BLaER1 treated with 17β-estradiol and CSF1 and Interleukin-3, amounts not matched to agents 10 nM and 100 nM (cell line): ENCODE results near the gene GNG2.
"Not testable (repeated sequence)": the region's sequence is repeated elsewhere in the genome, so short reads cannot be mapped to it uniquely, and the experiment has no call there.

Source experiments
- H3K27ac ChIP-seq, 11 experiments: shearing (Covaris generic); formaldehyde crosslinking; 2 replicates each; pipeline ENCODE4 v1.8.1; 2022
- H3K27me3 ChIP-seq, 11 experiments: shearing (Covaris generic); formaldehyde crosslinking; 2 replicates each; pipeline ENCODE4 v1.8.1; 2022
- H3K36me3 ChIP-seq, 11 experiments: shearing (Covaris generic); formaldehyde crosslinking; 2 replicates each; pipeline ENCODE4 v1.8.1; 2022
- H3K4me1 ChIP-seq, 10 experiments: shearing (Covaris generic); formaldehyde crosslinking; 2 replicates each; pipeline ENCODE4 v1.8.1; 2022
- H3K4me2 ChIP-seq, 11 experiments: shearing (Covaris generic); formaldehyde crosslinking; 2 replicates each; pipeline ENCODE4 v1.8.1; 2022
- H3K4me3 ChIP-seq, 10 experiments: shearing (Covaris generic); formaldehyde crosslinking; 2 replicates each; pipeline ENCODE4 v1.8.1; 2022
- H3K9ac ChIP-seq, 11 experiments: shearing (Covaris generic); formaldehyde crosslinking; 2 replicates each; pipeline ENCODE4 v1.8.1; 2022
- H3K9me3 ChIP-seq, 11 experiments: shearing (Covaris generic); formaldehyde crosslinking; replicated peaks in 1 of 11; 2 replicates each; pipeline ENCODE4 v1.8.1; 2022
- H4K20me1 ChIP-seq, 11 experiments: shearing (Covaris generic); formaldehyde crosslinking; 2 replicates each; pipeline ENCODE4 v1.8.1; 2022
- Cebpa-rat ChIP-seq, 11 experiments: shearing (Covaris generic); IDR thresholded peaks; 2 replicates each; pipeline ENCODE4 v1.8.1; 2022

The GNG2 gene

GRCh38 chr14:51884086-51884927 is 23.9 kb downstream of the GNG2 start:
- H3K4me3 ChIP-seq = peak overlapping the region in 6 of 10 experiments; percentile 2 to 37 (median 31); a peak in 9 of 20 replicates
- peaks cover 0 to 24% (median 11%) of the 10 kb centered on the region in 11 experiments; a peak in 12 of 22 replicates for H3K9me3 ChIP-seq
- peak overlapping the region; percentile 65 to 91 (median 82) for H3K4me2 ChIP-seq
- no peaks in the 10 kb centered on the region for H3K27me3 ChIP-seq
- H4K20me1 ChIP-seq = peaks cover 0 to 92% (median 0%) of the 10 kb centered on the region in 11 experiments; a peak in 3 of 22 replicates
- peak overlapping the region; percentile 15 to 83 (median 75); a peak in 20 of 22 replicates for H3K27ac ChIP-seq
- peaks cover 4 to 41% (median 23%) of the 10 kb centered on the region in 11 experiments; a peak in 18 of 22 replicates for H3K36me3 ChIP-seq
- peak in 6 of 11 experiments; percentile 18 to 60 (median 44); a peak in 4 of 22 replicates for TF ChIP-seq Cebpa-rat (IDR thresholded peaks at IDR 0.05)
- peaks cover 20 to 63% (median 50%) of the 10 kb centered on the region in 10 experiments for H3K4me1 ChIP-seq
- H3K9ac ChIP-seq = peak overlapping the region; percentile 8 to 72 (median 59); a peak in 18 of 22 replicates

GRCh38 chr14:51889851-51890250 is 29.4 kb downstream of the GNG2 start:
- peaks cover 8 to 28% (median 18%) of the 10 kb centered on the region in 10 experiments for H3K4me1 ChIP-seq
- no peak overlapping the region; a peak in 1 of 22 replicates for H3K27ac ChIP-seq
- no peak overlapping the region for H3K4me3 ChIP-seq
- no peak overlapping the region for H3K9ac ChIP-seq
- no peak for TF ChIP-seq Cebpa-rat (IDR thresholded peaks at IDR 0.05)
- peaks cover 0 to 94% (median 0%) of the 10 kb centered on the region in 11 experiments; a peak in 3 of 22 replicates for H4K20me1 ChIP-seq
- no peaks in the 10 kb centered on the region for H3K27me3 ChIP-seq
- H3K4me2 ChIP-seq = peak overlapping the region in 10 of 11 experiments; percentile 11 to 57 (median 37); a peak in 16 of 22 replicates
- peaks cover 4 to 51% (median 18%) of the 10 kb centered on the region in 11 experiments; a peak in 13 of 22 replicates for H3K36me3 ChIP-seq
- peaks cover 0 to 24% (median 11%) of the 10 kb centered on the region in 11 experiments; a peak in 13 of 22 replicates for H3K9me3 ChIP-seq

- Histone ChIP-seq H3K9me3 (peaks cover 0 to 26% (median 10%) of the 10 kb centered on the region in 11 experiments; a peak in 15 of 22 replicates), H3K4me3 (no peak overlapping the region), H3K27ac (no peak overlapping the region), H3K4me1 (peaks cover 0 to 19% (median 10%) of the 10 kb centered on the region in 10 experiments; a peak in 16 of 20 replicates), H3K27me3 (no peaks in the 10 kb centered on the region), H3K9ac (no peak overlapping the region), H4K20me1 (peaks cover 0 to 86% (median 0%) of the 10 kb centered on the region in 11 experiments; a peak in 3 of 22 replicates), H3K4me2 (no peak overlapping the region), H3K36me3 (peaks cover 5 to 56% (median 18%) of the 10 kb centered on the region in 11 experiments; a peak in 17 of 22 replicates)
- no peak for TF ChIP-seq Cebpa-rat (IDR thresholded peaks at IDR 0.05)
Measured at GRCh38 chr14:51894250-51894649, 33.8 kb downstream of the GNG2 start.

- no peaks in the 10 kb centered on the region for H3K27me3 ChIP-seq
- peaks cover 0 to 79% (median 0%) of the 10 kb centered on the region in 11 experiments; a peak in 3 of 22 replicates for H4K20me1 ChIP-seq
- no peak overlapping the region for H3K9ac ChIP-seq
- no peak for TF ChIP-seq Cebpa-rat (IDR thresholded peaks at IDR 0.05)
- peaks cover 0 to 9% (median 0%) of the 10 kb centered on the region in 10 experiments; a peak in 3 of 20 replicates for H3K4me1 ChIP-seq
- no peak overlapping the region for H3K4me3 ChIP-seq
- H3K27ac ChIP-seq = no peak overlapping the region
- H3K4me2 ChIP-seq = no peak overlapping the region
- H3K36me3 ChIP-seq = peaks cover 5 to 67% (median 23%) of the 10 kb centered on the region in 11 experiments; a peak in 18 of 22 replicates
- peaks cover 0 to 29% (median 16%) of the 10 kb centered on the region in 11 experiments; a peak in 15 of 22 replicates for H3K9me3 ChIP-seq
Measured at GRCh38 chr14:51895375-51895774, 35.0 kb downstream of the GNG2 start.

GRCh38 chr14:51897791-51898355 is 37.5 kb downstream of the GNG2 start:
- no peak overlapping the region for H3K27ac ChIP-seq
- peaks cover 0 to 62% (median 0%) of the 10 kb centered on the region in 11 experiments; a peak in 3 of 22 replicates for H4K20me1 ChIP-seq
- 0 out of 22 replicates have a peak overlapping the region, but pooled peaks of 1 of the 11 experiments have one; percentile 12 for H3K4me2 ChIP-seq

GRCh38 chr14:51901475-51902024 is 41.1 kb downstream of the GNG2 start:
- Histone ChIP-seq H3K4me1 (peaks cover 7 to 25% (median 11%) of the 10 kb centered on the region in 10 experiments; a peak in 18 of 20 replicates), H3K27ac (no peak overlapping the region), H4K20me1 (peaks cover 0 to 38% (median 0%) of the 10 kb centered on the region in 11 experiments; a peak in 3 of 22 replicates), H3K9ac (no peak overlapping the region), H3K4me2 (no peak overlapping the region), H3K27me3 (no peaks in the 10 kb centered on the region), H3K4me3 (no peak overlapping the region), H3K9me3 (peaks cover 33 to 66% (median 43%) of the 10 kb centered on the region in 11 experiments), H3K36me3 (peaks cover 23 to 74% (median 42%) of the 10 kb centered on the region in 11 experiments)
- TF ChIP-seq Cebpa-rat (IDR thresholded peaks at IDR 0.05) = no peak

More at GRCh38 chr14:51897791-51898355, 37.5 kb downstream of the GNG2 start:
- Histone ChIP-seq H3K9ac (no peak overlapping the region), H3K9me3 (peaks cover 0 to 49% (median 23%) of the 10 kb centered on the region in 11 experiments; a peak in 18 of 22 replicates), H3K36me3 (peaks cover 10 to 67% (median 25%) of the 10 kb centered on the region in 11 experiments; a peak in 18 of 22 replicates), H3K27me3 (no peaks in the 10 kb centered on the region), H3K4me1 (peaks cover 0 to 9% (median 0%) of the 10 kb centered on the region in 10 experiments; a peak in 3 of 20 replicates), H3K4me3 (no peak overlapping the region)
- TF ChIP-seq Cebpa-rat (IDR thresholded peaks at IDR 0.05) = no peak

- not testable (repeated sequence) for H3K27me3 ChIP-seq, H3K9ac ChIP-seq
- H3K36me3 ChIP-seq = peaks cover 31 to 68% (median 51%) of the 10 kb centered on the region in 11 experiments
- H3K4me3 ChIP-seq = peak overlapping the region in 1 of 10 experiments; percentile 33; a peak in 3 of 20 replicates
- H3K4me2 ChIP-seq = peak overlapping the region; percentile 18 to 76 (median 69); a peak in 20 of 22 replicates
- peaks cover 7 to 21% (median 13%) of the 10 kb centered on the region in 10 experiments; a peak in 18 of 20 replicates for H3K4me1 ChIP-seq
- peaks cover 0 to 18% (median 0%) of the 10 kb centered on the region in 11 experiments; a peak in 2 of 22 replicates for H4K20me1 ChIP-seq
- H3K9me3 ChIP-seq = peaks cover 43 to 84% (median 62%) of the 10 kb centered on the region in 11 experiments
- H3K27ac ChIP-seq = peak overlapping the region in 10 of 11 experiments; percentile 36 to 74 (median 54); a peak in 19 of 22 replicates
Measured at GRCh38 chr14:51905656-51906121, 45.3 kb downstream of the GNG2 start.

- Histone ChIP-seq H3K27ac (0 out of 22 replicates have a peak overlapping the region, but pooled peaks of 1 of the 11 experiments have one; percentile 9), H3K4me3 (no peak overlapping the region), H3K4me1 (peaks cover 7 to 21% (median 13%) of the 10 kb centered on the region in 10 experiments; a peak in 18 of 20 replicates), H3K27me3 (no peaks in the 10 kb centered on the region), H3K36me3 (peaks cover 26 to 67% (median 44%) of the 10 kb centered on the region in 11 experiments), H3K9me3 (peaks cover 41 to 70% (median 53%) of the 10 kb centered on the region in 11 experiments), H4K20me1 (peaks cover 0 to 36% (median 0%) of the 10 kb centered on the region in 11 experiments; a peak in 2 of 22 replicates), H3K9ac (no peak overlapping the region), H3K4me2 (no peak overlapping the region)
- no peak for TF ChIP-seq Cebpa-rat (IDR thresholded peaks at IDR 0.05)
Measured at GRCh38 chr14:51908086-51908485, 47.7 kb downstream of the GNG2 start.
